NCI-H510A treated with DMSO at 0.1 percent for 48 hours (cell line): ENCODE measurements around the gene NNMT.

ENCODE experiments used
- DNase-seq: peaks from one replicate; lab custom pipeline; 2025; lab: John Stamatoyannopoulos, UW

The NNMT gene

DNA sequence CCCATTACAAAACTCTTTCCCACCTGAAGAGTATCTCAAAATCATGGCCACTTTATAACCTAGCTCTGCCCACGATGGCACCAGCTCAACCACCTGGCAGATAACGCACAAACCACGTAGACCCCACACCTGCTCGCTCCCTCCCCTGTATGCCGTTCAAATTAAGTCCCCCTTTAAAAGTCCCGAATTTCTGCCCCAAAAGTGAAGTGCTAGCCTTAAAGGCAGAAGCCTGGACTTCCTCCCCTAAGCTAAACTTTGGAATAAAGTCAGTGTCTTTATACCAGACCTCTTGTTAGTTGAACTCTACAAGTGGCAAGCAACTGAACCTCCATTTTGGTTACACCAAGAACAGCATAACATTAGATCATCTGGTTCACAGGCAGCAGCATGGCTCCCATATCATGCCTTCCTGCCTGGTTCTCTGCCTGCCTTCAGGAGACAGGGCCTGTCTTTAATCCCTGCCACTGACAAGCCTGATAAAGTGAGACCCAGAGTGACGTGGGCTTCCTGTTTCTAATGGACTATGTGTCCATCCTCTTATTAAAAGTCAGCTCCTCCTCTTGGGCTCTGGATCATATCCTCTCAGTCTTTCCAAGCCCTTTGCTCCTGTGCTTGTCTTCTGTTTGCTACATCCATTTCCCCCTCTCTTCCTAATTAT, 32.6 kb upstream of the NNMT start:
- DNase-seq: no peak

DNA sequence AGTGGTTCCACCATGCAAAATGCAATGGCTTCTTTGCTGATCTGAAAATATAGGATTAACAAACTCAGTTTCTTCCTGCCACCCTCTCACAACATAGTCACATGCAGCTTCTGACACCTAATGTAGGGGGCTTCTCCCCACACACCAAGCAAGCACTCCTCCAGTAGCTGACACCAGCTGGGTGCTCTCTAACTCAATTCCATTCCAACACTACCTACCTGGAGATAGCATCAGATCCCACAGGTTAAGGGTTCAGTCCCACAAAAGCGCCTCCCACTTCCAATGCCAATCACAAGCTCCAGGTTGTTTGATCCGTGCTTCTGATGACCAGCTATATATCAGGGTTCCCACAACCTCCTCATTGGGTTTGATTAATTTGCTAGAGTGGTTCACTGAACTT, 31.8 kb upstream of the NNMT start:
- DNase-seq: no peak

DNA sequence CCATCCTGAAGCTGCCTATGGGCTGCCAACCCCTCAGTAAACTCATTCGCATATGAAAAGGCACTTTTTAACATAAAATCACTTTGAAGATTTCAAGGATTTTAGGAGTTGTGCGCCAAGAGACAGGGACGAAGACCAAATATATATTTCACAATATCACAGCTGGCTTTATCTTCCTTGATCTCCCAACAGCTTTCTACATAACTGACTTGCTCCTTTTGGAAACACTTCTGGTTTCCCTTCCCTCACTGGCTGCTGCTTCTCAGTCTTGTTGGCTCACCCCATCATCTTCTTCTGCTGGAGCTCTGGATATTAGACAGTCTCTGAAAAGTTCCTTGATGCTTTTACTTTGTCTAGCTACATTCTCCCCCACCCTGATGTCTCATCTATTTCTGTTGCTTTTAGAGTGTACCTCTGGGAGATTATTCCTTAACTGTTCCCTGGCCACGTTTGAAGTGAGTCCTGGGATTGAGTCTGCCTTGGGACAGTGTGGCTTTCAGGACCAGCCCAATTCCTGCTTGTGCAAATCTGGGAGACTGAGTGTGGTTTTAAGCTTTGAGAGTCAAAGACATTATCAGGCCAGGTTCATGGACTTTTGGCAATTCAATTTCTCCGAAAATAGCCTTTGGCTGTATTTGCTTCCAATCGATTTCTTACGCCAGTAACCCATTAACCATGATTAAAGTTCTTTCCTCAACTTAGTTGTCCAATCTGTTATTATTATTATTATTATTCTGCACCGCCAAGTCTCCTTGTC, 30.9 kb upstream of the NNMT start:
- DNase-seq: no peak

DNA sequence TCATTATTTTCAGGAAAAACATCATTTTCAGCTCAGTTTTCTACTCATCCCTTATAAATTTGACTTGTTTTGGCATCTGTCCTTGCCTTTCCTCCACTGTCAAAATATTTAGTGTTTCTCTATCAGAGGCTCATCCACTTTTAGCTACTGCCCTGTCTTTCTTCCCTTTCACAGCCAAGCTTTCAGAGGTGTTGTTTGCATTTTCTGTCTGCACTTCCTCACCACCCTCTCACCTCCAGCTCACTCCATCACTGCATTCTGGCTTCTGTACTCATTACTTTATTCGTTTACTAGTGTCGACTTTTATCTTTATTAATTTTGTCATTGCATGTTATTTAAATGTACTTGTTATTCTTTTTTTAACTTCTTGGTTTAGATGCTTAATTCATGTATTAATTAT, 26.7 kb upstream of the NNMT start:
- DNase-seq: no peak

DNA sequence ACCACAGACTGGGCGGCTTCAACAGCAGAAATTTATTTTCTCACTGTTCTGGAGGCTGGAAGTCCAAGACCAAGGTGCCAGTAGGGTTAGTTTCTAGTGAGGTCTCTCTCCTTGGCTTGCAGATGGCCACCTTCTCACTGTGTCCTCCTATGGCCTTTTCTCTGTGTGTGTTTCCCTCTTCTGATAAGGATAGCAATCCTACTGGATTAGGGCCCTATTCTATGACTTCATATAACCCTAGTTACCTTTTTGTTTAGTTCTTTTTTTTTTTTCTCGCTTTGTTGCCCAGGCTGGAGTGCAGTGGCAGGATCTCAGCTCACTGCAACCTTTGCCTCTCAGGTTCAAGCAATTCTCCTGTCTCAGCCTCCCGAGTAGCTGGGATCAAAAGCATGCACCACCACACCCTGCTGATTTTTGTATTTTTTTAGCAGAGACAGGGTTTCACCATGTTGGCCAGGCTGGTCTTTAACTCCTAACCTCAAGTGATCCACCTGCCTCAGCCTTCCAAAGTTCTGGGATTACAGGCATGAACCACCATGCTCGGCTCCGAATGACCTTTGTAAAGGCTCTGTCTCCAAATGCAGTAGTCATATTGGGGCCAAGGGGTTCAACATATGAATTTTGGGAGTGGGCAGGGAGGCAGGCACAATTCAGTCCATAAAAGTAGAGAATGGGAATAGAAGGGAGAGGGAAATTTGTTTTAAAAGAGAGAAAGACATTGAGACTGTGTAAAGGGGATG, 25.5 kb upstream of the NNMT start:
- no peak for DNase-seq

DNA sequence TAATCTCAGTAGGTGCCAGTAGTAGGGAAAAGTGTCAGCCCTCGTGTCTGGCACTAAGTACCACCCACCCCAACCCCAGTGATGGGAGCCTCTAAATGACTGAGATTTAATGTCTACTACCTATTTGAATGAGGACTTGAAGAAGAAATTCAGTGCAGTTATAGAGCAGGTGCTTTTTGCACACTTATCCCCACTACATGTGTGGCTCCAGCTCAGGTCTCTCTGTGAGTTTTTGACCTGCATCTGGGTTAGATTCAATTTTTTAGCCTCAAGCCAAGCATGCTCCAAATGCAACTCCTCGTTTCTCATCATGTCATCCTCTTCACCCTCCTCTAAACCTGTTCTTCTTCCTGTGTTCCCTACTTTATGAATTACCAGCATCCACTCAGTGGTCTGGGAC, 24.9 kb upstream of the NNMT start:
- no peak for DNase-seq

DNA sequence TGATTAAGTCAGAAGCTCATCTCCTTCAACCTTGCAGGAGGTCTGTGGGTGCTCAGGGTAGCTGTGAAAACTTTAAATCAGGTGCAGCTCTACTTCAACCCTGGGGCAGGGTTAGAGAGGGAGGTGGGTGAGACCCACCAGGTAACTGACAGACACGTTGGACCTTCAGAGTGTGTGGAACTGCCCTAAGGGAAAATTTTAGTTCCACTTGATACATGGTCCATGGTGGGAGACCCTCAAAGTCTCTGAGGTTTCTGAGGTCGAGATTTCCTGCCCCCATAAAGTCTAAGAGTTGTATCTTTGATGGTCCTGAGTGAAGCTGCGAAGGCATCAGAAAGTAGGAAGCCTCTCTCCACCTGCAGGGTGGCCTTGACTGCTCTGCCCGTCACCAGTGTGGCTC, 23.9 kb upstream of the NNMT start:
- no peak for DNase-seq

DNA sequence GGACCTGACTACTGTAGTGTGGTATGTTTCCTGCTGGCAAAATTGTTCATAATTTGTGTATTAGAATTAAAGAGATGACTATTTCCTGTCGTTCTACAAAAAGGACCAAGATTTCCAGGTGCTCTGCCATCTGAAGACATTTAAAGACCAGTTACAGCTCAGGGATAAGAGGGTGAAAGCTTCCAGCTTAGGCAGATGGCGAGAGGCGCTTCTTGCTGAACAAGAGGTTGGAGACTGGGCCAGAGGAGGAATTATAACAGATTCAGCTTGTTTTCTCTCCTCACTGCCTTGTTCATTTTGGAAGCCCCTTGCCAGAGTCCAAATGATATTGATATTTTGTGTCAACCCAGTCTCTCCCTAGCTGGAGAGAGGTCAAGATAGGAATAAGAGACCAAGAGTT, 23.1 kb upstream of the NNMT start:
- DNase-seq: no peak

DNA sequence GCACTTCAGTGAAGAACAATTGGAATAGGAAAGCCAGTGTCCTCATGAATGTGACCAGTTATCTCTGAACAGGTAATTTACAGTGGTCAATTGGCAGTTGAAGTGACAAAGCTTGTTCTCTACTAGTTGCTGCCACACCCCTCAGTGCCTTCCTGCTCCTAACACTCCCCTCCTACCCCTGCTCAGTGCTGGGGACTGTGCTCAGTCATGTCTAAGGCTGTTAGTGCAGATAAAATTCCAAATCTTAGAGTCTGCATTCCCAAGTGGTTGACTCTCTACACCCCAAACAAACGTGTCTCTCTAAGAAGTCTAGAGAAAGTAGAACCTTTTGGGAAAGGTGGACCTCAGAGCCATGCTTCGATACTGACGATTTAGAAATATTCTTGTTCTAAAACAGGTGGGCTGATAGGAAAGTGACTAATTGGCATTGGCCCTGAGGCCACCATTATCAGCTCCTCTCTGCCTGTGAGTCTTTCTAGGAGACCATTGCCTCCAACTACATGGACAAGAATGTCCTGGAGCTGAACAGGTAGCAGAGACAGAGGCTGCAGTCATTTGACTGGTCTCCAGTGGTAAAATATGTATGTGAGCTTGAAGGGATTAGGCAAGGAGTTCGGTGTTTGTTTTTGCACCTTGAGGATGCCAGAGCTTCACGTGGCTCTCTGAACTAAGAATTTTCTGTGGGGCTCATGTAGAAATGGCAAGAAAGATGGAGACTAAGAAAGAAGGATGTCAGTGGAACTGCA, 22.1 kb upstream of the NNMT start:
- DNase-seq: no peak

DNA sequence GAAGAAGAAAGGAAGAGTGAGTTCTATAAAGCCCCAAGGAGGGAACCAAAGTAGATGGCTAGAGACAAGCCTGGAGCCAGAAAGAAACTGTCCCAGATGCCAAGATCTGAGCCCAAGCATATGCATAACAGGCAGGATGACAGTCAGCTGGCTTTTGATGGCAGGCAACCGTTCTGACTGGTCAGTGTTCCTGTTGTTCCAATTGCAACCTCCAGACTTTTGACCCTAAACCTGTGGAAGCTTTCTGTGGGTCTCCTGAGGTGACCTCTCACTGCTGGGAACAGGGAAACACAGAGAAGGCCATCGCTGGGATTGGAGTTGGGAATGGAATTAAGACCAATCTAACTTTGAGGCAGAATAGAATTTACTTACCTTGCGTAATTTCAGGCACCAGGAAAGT, 21.6 kb upstream of the NNMT start:
- no peak for DNase-seq

DNA sequence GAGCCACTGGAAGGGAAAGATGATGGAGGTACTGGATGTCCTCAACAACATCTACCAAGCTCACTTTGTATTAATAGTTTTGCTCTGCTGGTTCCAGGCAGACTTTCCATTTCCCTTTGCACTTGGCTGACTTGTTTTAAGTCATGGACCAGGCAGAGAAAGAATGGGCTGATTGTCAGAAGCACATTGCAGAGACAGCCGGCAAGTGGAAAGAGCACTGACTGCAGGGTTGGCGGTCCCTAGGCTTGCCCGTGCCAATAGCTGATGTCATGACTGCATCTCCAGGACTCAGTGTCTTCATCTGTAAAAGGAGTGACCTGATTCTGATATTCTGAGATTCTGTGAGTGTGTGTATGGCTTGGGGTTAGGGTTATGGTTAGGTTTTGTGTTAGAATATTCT, 20.9 kb upstream of the NNMT start:
- no peak for DNase-seq

DNA sequence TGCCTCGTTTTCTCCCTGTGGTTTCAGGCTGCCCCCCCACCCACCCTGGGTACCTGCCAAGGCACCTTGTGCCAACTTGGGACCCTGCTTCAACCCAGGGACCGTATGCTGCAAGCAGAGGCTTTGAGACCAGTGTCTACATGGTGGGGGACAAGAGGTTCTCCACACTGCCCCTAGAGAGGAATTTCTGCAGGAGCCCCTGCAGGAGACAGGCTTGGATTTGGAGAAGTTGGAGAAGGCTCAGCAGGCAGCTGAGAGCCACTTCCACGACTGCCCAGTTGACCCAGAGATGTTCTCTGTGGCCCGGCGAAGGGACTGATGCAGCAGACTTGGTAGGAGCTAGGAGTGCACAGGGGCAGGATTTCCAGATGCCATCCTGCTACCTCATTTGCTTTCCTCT, 20.1 kb upstream of the NNMT start:
- DNase-seq: no peak

DNA sequence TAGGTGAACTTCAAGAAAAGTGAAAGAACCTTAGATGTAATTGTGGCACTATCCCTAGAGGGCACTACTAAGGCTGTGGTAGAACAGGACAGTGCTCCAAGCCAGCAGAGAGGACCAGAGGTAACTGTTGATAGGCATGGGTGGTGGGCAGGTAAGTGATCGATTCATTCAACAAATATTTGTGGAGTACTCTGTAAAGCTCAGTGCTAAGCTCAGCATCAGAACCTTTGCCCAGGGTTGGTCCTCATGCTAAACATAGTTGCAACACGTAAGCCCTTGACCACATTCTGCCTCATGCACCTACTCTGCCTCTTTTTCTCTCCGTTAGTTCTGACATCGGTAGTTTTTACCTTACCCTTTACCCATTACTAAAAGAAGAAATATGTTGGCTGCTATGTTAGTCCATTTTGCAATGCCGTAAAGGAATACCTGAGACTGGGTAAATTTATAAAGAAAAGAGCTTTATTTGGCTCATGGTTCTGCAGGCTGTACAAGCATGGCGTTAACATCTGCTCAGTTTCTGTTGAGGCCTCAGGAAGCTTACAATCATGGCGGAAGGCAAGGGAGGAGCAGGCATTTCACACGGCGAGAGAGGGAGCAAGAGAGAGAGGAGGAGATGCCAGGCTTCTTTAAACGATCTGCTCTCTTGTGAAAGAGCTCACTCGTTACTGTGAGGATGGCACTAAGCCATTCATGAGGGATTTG, 18.4 kb upstream of the NNMT start:
- no peak for DNase-seq

DNA sequence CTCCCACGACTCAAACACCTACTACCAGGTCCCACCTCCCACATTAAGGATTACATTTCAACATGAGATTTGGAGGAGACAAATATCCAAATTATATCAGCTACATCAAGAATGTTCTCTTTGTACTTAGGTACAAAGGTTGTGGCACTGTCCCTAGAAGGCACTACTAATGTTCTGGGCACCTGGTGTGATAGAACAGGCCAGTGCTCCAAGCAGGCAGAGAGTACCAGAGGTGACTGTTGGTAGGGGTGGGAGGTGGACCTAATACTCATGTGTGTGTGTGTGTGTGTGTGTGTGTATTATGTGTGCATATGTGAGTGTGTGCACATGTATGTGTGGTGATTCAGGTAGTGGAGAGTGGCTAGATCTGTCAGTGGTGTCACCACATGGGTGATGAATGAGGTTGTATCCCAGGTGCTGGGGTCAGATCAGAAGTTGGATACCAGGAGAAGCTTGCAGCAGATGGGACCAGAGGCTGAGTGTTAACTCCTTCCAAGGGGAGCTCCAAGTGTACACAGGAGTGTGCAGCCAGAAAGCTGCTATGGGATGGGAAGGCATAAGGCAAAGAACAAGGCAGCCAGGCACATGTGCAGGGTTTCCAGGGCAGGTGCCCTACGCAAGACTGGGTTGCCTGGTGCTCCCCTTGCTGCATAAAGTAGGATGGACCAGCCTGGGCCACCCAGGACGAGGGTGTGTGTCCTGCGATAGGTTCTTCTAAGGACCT, 17.7 kb upstream of the NNMT start:
- no peak for DNase-seq

DNA sequence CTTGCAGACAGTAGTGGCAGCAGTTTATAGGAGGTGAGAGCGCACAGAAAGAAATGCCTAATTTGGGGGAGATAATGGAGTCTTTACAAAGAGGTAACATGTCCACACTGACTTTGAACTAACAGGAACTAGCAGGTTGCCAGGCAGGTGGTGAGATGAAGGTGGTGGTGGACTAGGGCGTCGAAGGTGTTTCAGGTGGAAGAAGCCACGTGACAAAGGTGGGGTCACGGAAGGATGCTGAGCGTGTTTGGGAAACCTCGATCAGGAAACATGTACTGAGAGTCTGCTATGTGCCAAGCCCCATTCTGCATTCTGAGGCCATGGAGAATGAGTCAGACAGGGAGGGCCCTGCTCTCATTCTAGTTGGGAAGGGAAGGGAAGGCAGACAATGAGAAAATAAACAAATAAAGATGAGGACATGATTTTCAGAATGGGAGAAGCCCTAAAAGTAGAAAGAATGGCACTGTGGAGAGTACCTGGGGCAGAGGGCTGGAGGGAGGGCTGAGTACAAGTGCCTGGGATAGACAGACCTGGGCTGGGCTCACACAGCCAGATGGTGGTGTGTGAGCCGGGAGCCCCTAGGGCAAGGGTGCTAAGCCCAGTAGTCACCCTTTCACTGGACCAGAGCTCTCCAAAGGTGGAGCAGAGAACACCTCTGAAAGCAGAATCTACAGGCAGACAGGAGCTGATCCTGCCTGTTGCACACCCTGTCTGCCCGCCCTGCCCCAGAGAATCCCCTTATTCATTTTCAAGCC, 16.2 kb upstream of the NNMT start:
- DNase-seq: no peak

DNA sequence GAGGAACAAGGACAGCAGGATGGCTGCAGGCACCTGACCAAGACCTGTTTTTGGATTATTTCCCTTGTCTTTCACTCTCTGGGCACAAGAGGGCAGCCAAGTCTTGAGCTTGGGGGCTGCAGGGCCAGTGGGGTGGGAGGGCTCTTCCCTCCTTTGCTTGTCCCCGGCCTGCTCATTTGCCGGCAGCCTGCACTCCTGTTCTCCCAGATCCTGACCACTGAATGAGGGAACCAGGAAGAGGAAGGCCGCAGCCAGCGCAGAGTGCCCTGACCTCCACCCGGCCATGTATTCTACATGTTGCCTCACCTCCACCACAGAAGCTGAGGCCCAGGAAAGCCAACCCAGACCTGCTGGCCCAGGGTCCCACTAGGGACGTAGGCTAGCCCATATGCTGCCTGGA, 15.5 kb upstream of the NNMT start:
- DNase-seq: peak; percentile 64

DNA sequence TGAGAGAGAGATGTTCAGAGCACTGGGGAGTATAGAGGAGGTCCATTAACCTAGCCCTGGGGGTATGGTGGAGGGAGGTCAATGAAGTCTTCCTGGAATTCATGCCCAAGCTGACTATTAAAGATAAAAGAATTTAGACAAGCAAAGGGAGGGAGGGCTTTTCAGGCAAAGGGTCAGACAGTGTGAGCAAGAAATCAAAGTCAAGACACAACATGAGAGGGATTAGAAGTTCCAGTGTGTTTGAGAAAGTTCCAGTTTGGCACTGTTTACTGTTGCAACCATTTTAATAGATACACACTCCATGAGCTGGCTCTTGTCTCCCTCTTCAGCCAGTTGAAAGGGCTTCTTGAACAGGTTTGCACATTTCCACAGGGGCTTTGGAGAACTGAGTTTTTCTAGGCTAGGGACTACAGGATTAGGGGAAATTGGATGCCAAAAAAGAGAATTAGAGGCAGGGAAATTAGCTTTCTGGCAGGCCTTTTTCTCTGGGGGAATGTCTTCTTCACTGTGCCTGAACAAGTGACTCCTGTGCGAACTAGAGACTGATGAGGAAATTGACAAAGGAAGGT, 14.7 kb upstream of the NNMT start:
- no peak for DNase-seq

DNA sequence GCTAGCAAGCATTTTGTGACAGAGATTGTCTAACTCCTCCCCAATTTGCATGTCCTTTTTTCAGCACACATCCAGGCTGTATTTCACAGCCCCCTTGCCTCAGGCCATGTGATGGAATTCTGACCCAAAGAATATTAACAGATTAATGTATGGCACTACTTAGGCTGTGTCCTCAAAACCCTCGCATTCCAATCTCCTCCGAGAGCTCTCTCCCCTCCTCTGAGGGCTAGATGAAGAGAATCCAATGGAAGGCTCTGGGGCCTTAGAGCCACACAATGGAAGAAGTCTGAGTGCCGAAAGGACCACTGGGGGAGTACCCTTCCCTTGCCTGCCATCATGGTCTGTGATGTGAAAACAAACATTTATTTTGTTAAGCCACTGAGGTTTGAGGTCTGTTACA, 13.7 kb upstream of the NNMT start:
- no peak for DNase-seq

DNA sequence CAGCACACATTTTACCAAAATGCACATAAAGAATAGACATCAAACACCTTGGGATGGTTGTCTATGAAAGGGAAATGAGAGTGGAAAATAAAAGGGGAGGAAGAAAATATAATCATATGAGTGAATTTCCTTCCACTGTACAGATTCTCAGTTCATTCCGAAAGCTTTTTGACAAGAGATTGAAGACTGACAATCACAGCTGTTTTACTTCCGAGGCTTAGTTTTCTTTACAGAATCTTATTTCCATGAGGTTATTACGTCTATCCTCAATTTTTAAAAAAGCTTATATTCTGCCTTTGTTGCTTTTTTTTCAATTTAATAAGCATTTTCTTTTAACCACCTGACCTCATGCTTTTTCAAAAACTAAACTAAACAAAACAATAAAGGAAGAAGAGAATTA, 12.8 kb upstream of the NNMT start:
- no peak for DNase-seq

DNA sequence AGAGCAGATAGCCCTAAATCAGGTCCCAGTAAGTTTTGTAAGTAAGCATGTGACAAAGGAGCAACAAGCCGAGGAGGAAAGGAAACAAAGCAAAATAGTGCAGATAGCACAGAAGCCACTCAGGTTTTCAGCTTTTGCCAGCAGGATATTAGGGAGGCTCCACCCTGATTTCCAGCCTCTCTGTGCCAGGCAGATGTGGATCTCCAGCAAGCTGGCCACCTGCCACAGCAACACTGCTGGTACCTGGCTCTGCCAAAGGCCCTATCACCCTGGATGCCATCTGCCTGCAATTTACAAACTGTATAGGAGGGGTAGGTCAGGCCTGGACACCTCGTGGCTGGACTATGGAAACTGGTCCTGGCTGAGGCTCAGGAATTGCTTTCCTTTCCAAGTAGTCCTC, 12.2 kb upstream of the NNMT start:
- DNase-seq: peak; percentile 33
